HepG2 (cell line): ENCODE measurements around the gene PCBP1. TPM values are rescaled to one million over a fixed set of nuclear protein-coding genes. Genes with fewer than 3 reads are reported as not detected.

Source experiments
- BCL3 ChIP-seq: sonication (generic); formaldehyde crosslinking; IDR thresholded peaks from 2 replicates; pipeline ENCODE4 v1.5.1; 2020; ENCODE audit warnings: mild to moderate bottlenecking, missing genetic modification reagents, moderate library complexity
- FOSL1 ChIP-seq: sonication (generic); formaldehyde crosslinking; IDR thresholded peaks from 2 replicates; pipeline ENCODE4 v1.9.0; 2021; ENCODE audit warnings: missing genetic modification reagents, borderline replicate concordance
- GFI1 ChIP-seq: sonication (generic); formaldehyde crosslinking; IDR thresholded peaks from 2 replicates; pipeline ENCODE4 v1.5.0; 2020; ENCODE audit warnings: missing genetic modification reagents, mild to moderate bottlenecking, borderline replicate concordance
- HNF1A ChIP-seq, 2 experiments: sonication (generic) in 1 of 2; formaldehyde crosslinking in 1 of 2; IDR thresholded peaks; 2 replicates each; pipeline versions ENCODE4 v1.4.0 to v1.6.1; 2016 to 2020; ENCODE audit warnings: borderline replicate concordance in 1 of 2, low read depth in 1 of 2, mild to moderate bottlenecking in 1 of 2, missing genetic modification reagents in 1 of 2
- KDM5A ChIP-seq: fragments of 200-600 bp; sonication (generic); IDR thresholded peaks from 2 replicates; pipeline ENCODE4 v1.7.0; 2018; ENCODE audit warnings: antibody characterized with exemption, mild to moderate bottlenecking, low read length, borderline replicate concordance
- SNAPC2 ChIP-seq: sonication (generic); formaldehyde crosslinking; IDR thresholded peaks from 2 replicates; pipeline ENCODE4 v1.8.1; 2022; ENCODE audit warnings: mild to moderate bottlenecking, missing genetic modification reagents
- ZBTB44 ChIP-seq: sonication (generic); formaldehyde crosslinking; IDR thresholded peaks from 2 replicates; pipeline ENCODE4 v1.4.0; 2020; ENCODE audit warnings: missing genetic modification reagents
- ZBTB8A ChIP-seq: sonication (generic); formaldehyde crosslinking; IDR thresholded peaks from 2 replicates; pipeline ENCODE4 v1.4.0; 2020; ENCODE audit warnings: mild to moderate bottlenecking, low read depth, missing genetic modification reagents, borderline replicate concordance
- ZNF224 ChIP-seq: sonication (generic); formaldehyde crosslinking; IDR thresholded peaks from 2 replicates; pipeline ENCODE4 v1.5.0; 2020; ENCODE audit warnings: mild to moderate bottlenecking, missing genetic modification reagents
- ZNF34 ChIP-seq: sonication (generic); formaldehyde crosslinking; IDR thresholded peaks from 2 replicates; pipeline ENCODE4 v1.4.0; 2020; ENCODE audit warnings: mild to moderate bottlenecking, missing genetic modification reagents, borderline replicate concordance
- polyA plus RNA-seq, 8 experiments: library from polyadenylated mRNA; depleted of rRNA in 3 of 8; stranded (reverse) in 7 of 8; unstranded in 1 of 8; fragments of >200 nt; fragmentation: Illumina TruSeq in 4 of 8; extraction: Trizol in 4 of 8; gene quantifications; 2 replicates each; pipeline versions ENCODE4 v1.2.1 to v1.2.3, GENCODE V29; 2011 to 2016; ENCODE audit warnings: low read depth in 4 of 8, missing spikeins in 1 of 8, mixed read lengths in 1 of 8; ENCODE audit not compliant: insufficient read depth in 1 of 8
- total RNA-seq, 5 experiments: library from RNA; depleted of rRNA; stranded (reverse); fragments of >200 nt; fragmentation: Illumina TruSeq; extraction: Trizol; gene quantifications; 2 replicates each; pipeline ENCODE4 v1.2.3, GENCODE V29; 2016; ENCODE audit warnings: low read depth in 1 of 5

Gene PCBP1
- total and polyA plus RNA-seq, 2 of the 13 experiments (the other 11 are each of a cell fraction or from before 2014, with no cell fraction given), result 32.0 to 137 TPM

GRCh38 chr2:70086278-70086837 lies 919 bp upstream of the PCBP1 start (continued):
- peak; percentile 52; the same call in 1 of the 2 replicates for TF ChIP-seq KDM5A
- no peak for TF ChIP-seq HNF1A (IDR thresholded peaks at IDR 0.05; ENCODE audit: low read depth)
- TF ChIP-seq HNF1A (CRISPR knock-in tag; IDR thresholded peaks at IDR 0.05; ENCODE audit: borderline replicate concordance), result peak; percentile 79
- no peak for TF ChIP-seq FOSL1 (CRISPR knock-in tag)
- no peak; the same call in 1 of the 2 replicates for TF ChIP-seq ZNF224 (CRISPR knock-in tag)
- TF ChIP-seq SNAPC2 (CRISPR knock-in tag), result no peak
- peak; percentile 71; the same call in 1 of the 2 replicates for TF ChIP-seq ZBTB44 (CRISPR knock-in tag)
- TF ChIP-seq ZBTB8A, result peak; percentile 89; the same call in 1 of the 2 replicates
- 0 out of 2 replicates have a peak, but pooled peaks have one; percentile 55 for TF ChIP-seq BCL3 (CRISPR knock-in tag)
- peak; percentile 85; the same call in 1 of the 2 replicates for TF ChIP-seq GFI1 (CRISPR knock-in tag)
- TF ChIP-seq ZNF34 (CRISPR knock-in tag), result peak; percentile 94; the same call in 1 of the 2 replicates
